WTC11 (cell line): ENCODE measurements around the gene RIN3. TPM values are rescaled to one million over a fixed set of nuclear protein-coding genes. Genes with fewer than 3 reads are reported as not detected.

Source experiments
- ATAC-seq: fragments of 200-7000 bp; cut with Tn5 transposase; 2 replicates; pipeline ENCODE4 v1.10.0; 2021; ENCODE audit warnings: mild to moderate bottlenecking, moderate library complexity
- CTCF ChIA-PET: fragments of 300-600 bp; sonication (Branson Sonifier 250); formaldehyde crosslinking; loops from one replicate; lab custom pipeline; 2021; ENCODE audit warnings: antibody characterized with exemption; lab: Charles Lee
- POLR2A ChIA-PET: fragments of 350-600 bp; sonication (Branson Sonifier 250); formaldehyde crosslinking; loops from one replicate; lab custom pipeline; 2021; ENCODE audit warnings: antibody characterized with exemption; lab: Charles Lee
- DNase-seq: peaks from one replicate; pipeline ENCODE4 v3.0.0; 2021; ENCODE audit warnings: low spot score
- H3K27ac Mint-ChIP-seq: 2 replicates; pipeline ENCODE4 v1.8.0; 2021; ENCODE audit warnings: mixed read lengths
- H3K27me3 Mint-ChIP-seq: 2 replicates; pipeline ENCODE4 v1.8.0; 2021; ENCODE audit warnings: low read depth, mild to moderate bottlenecking, moderate library complexity, mixed read lengths
- H3K36me3 Mint-ChIP-seq: 2 replicates; pipeline ENCODE4 v1.8.0; 2021; ENCODE audit warnings: mixed read lengths
- H3K4me1 Mint-ChIP-seq: 2 replicates; pipeline ENCODE4 v1.8.0; 2022; ENCODE audit warnings: mixed read lengths
- H3K4me3 Mint-ChIP-seq: 2 replicates; pipeline ENCODE4 v1.8.0; 2021; ENCODE audit warnings: mild to moderate bottlenecking, moderate library complexity, mixed read lengths
- H3K9me3 Mint-ChIP-seq: 2 replicates; pipeline ENCODE4 v1.8.0; 2021; ENCODE audit warnings: mixed read lengths
- AFF4 ChIP-seq: sonication (generic); formaldehyde crosslinking; IDR thresholded peaks from 2 replicates; pipeline ENCODE4 v1.8.1; 2023; ENCODE audit warnings: mild to moderate bottlenecking, missing genetic modification reagents, borderline replicate concordance
- ATF1 ChIP-seq: sonication (generic); formaldehyde crosslinking; IDR thresholded peaks from 2 replicates; pipeline ENCODE4 v1.8.1; 2023; ENCODE audit warnings: mild to moderate bottlenecking, moderate library complexity, missing genetic modification reagents
- ATF2 ChIP-seq: sonication (generic); formaldehyde crosslinking; IDR thresholded peaks from 2 replicates; pipeline ENCODE4 v1.8.1; 2022; ENCODE audit warnings: low read depth, missing genetic modification reagents, borderline replicate concordance
- CBFB ChIP-seq: sonication (generic); formaldehyde crosslinking; IDR thresholded peaks from 2 replicates; pipeline ENCODE4 v1.8.1; 2022; ENCODE audit warnings: mild to moderate bottlenecking, low read depth, missing genetic modification reagents
- FOXJ3 ChIP-seq: sonication (generic); formaldehyde crosslinking; IDR thresholded peaks from 2 replicates; pipeline ENCODE4 v1.9.0; 2021; ENCODE audit warnings: missing genetic modification reagents, mild to moderate bottlenecking, borderline replicate concordance
- FOXP4 ChIP-seq: sonication (generic); formaldehyde crosslinking; IDR thresholded peaks from 2 replicates; pipeline ENCODE4 v1.8.0; 2022; ENCODE audit warnings: mild to moderate bottlenecking, missing genetic modification reagents
- GABPB1 ChIP-seq: sonication (generic); formaldehyde crosslinking; IDR thresholded peaks from 2 replicates; pipeline ENCODE4 v1.8.1; 2023; ENCODE audit warnings: mild to moderate bottlenecking, missing genetic modification reagents
- GRHL2 ChIP-seq: fragments of 250-450 bp; sonication (Bioruptor Pico); IDR thresholded peaks from 2 replicates; pipeline ENCODE4 v1.8.0; 2022; ENCODE audit warnings: mild to moderate bottlenecking, moderate library complexity; ENCODE audit not compliant: insufficient replicate concordance, severe bottlenecking
- MAX ChIP-seq: sonication (generic); formaldehyde crosslinking; IDR thresholded peaks from 2 replicates; pipeline ENCODE4 v1.8.0; 2022; ENCODE audit warnings: mild to moderate bottlenecking, missing genetic modification reagents
- NFATC4 ChIP-seq: fragments of 250-450 bp; sonication (Bioruptor Pico); IDR thresholded peaks from 2 replicates; pipeline ENCODE4 v1.9.0; 2021; ENCODE audit warnings: mild to moderate bottlenecking
- NFYB ChIP-seq: sonication (generic); formaldehyde crosslinking; conservative IDR thresholded peaks from 2 replicates; pipeline ENCODE4 v1.8.0; 2022; ENCODE audit warnings: low read depth, missing genetic modification reagents
- RELA ChIP-seq: sonication (generic); formaldehyde crosslinking; IDR thresholded peaks from 2 replicates; pipeline ENCODE4 v1.8.1; 2022; ENCODE audit warnings: missing genetic modification reagents, mild to moderate bottlenecking, borderline replicate concordance
- STAT6 ChIP-seq: sonication (generic); formaldehyde crosslinking; conservative IDR thresholded peaks from 2 replicates; pipeline ENCODE4 v1.8.1; 2023; ENCODE audit warnings: mild to moderate bottlenecking, low read depth, missing genetic modification reagents, moderate library complexity
- ZNF512 ChIP-seq: sonication (generic); formaldehyde crosslinking; IDR thresholded peaks from 2 replicates; pipeline ENCODE4 v1.8.1; 2022; ENCODE audit warnings: missing genetic modification reagents, borderline replicate concordance
- ZNF671 ChIP-seq: fragments of 250-450 bp; sonication (Bioruptor Pico); IDR thresholded peaks from 2 replicates; pipeline ENCODE4 v1.8.0; 2021; ENCODE audit warnings: mild to moderate bottlenecking
- ZSCAN18 ChIP-seq: fragments of 250-450 bp; sonication (Bioruptor Pico); IDR thresholded peaks from 2 replicates; pipeline ENCODE4 v2.1.2; 2022; ENCODE audit warnings: mild to moderate bottlenecking, moderate library complexity
- total RNA-seq: library from RNA; stranded (reverse); gene quantifications from 3 replicates; pipeline ENCODE4 v1.2.3, GENCODE V29; 2021

Gene RIN3
- total RNA-seq, 1 experiment from 2014 or later: 3.3 TPM

- no peak for TF ChIP-seq MAX (CRISPR knock-in tag)
Measured at GRCh38 chr14:92556255-92556741, 42.7 kb downstream of the RIN3 start (continued).

GRCh38 chr14:92556863-92557543 is 43.4 kb downstream of the RIN3 start:
- H3K9me3 Mint-ChIP-seq: no peaks in the 10 kb centered on the region
- H3K4me1 Mint-ChIP-seq: peaks cover 16% of the 10 kb centered on the region
- no peak overlapping the region for H3K4me3 Mint-ChIP-seq
- H3K36me3 Mint-ChIP-seq: no peaks in the 10 kb centered on the region
- H3K27me3 Mint-ChIP-seq: no peaks in the 10 kb centered on the region
- ATAC-seq: no peak
- TF ChIP-seq ATF2 (CRISPR knock-in tag) (no peak), GABPB1 (CRISPR knock-in tag) (peak; percentile 81)
- POLR2A ChIA-PET: no interaction called here
- H3K27ac Mint-ChIP-seq: no peak overlapping the region
- CTCF ChIA-PET: no interaction called here
- no peak for DNase-seq

GRCh38 chr14:92557544-92557912 is 43.9 kb downstream of the RIN3 start:
- Mint-ChIP-seq H3K27me3 (no peaks in the 10 kb centered on the region), H3K4me1 (peaks cover 15% of the 10 kb centered on the region), H3K27ac (no peak overlapping the region), H3K36me3 (no peaks in the 10 kb centered on the region), H3K4me3 (no peak overlapping the region), H3K9me3 (no peaks in the 10 kb centered on the region)
- ATAC-seq: no peak
- POLR2A ChIA-PET: no interaction called here
- CTCF ChIA-PET: no interaction called here
- no peak for DNase-seq
- TF ChIP-seq FOXJ3 (CRISPR knock-in tag) (no peak), ZNF512 (CRISPR knock-in tag) (no peak), NFATC4 (CRISPR knock-in tag) (no peak), ZSCAN18 (CRISPR knock-in tag) (no peak), STAT6 (CRISPR knock-in tag) (no peak), FOXP4 (CRISPR knock-in tag) (no peak), NFYB (CRISPR knock-in tag) (no peak), CBFB (CRISPR knock-in tag) (no peak), AFF4 (CRISPR knock-in tag) (no peak), GRHL2 (no peak), RELA (CRISPR knock-in tag) (no peak), ATF2 (CRISPR knock-in tag) (no peak), ATF1 (no peak), ZNF671 (CRISPR knock-in tag) (no peak)
